Measurements from ENCODE around the gene DTD2. TPM values are rescaled to one million over a fixed set of nuclear protein-coding genes. Genes with fewer than 3 reads are reported as not detected.

The DTD2 gene
- total RNA-seq = 34.7 and 40.8 TPM in 2 replicates
- 25.1 and 25.4 TPM in 2 replicates for polyA plus RNA-seq
- polyA plus RNA-seq (2012) = 12.6 and 14.5 TPM in 2 replicates
- polyA minus RNA-seq (ENCODE audit: low replicate concordance) = 3.1 and 4.1 TPM in 2 replicates

- Histone ChIP-seq H3K9me3 (ENCODE audit: control insufficient read depth, insufficient read depth, low read depth, low read length) (no peaks in the 10 kb centered on the region), H3K4me3 (replicated peaks in 1 of 4; ENCODE audit: control extremely low read depth in 1 of 4, insufficient read depth in 1 of 4, low read depth in 3 of 4, low read length in 4 of 4) (peak within 1 kb of the TSS; percentile 77 to 92 (median 81)), H3K4me2 (ENCODE audit: extremely low read depth, insufficient read depth, low read length) (peak within 1 kb of the TSS; percentile 84), H3K4me1 (ENCODE audit: control insufficient read depth, extremely low read depth, insufficient read depth, low read length) (peaks cover 2% of the 10 kb centered on the region), H4K20me1 (ENCODE audit: control insufficient read depth, extremely low read depth, insufficient read depth, low read length) (no peaks in the 10 kb centered on the region), H3K36me3 (ENCODE audit: control insufficient read depth, insufficient read depth, low read length) (no peaks in the 10 kb centered on the region), H3K79me2 (ENCODE audit: control insufficient read depth, insufficient read depth, low read length) (peaks cover 3% of the 10 kb centered on the region), H2AFZ (ENCODE audit: low read length) (peak within 1 kb of the TSS; percentile 94), H3K27ac (ENCODE audit: insufficient read depth, low read length) (peak within 1 kb of the TSS; percentile 85), H3K9ac (ENCODE audit: insufficient read depth, low read length) (peak within 1 kb of the TSS; percentile 84), H3K27me3 (ENCODE audit: control insufficient read depth, insufficient read depth, low read length) (no peaks in the 10 kb centered on the region)
- DNase-seq (ENCODE audit: low read depth in 2 of 2) = peak; percentile 91 to 95
- TF ChIP-seq CTCF (conservative IDR thresholded peaks at IDR 0.05 in 1 of 2, IDR thresholded peaks at IDR 0.05 in 1 of 2; ENCODE audit: low read depth in 1 of 2, low read length in 2 of 2) (no peak), EZH2 (IDR thresholded peaks at IDR 0.05; ENCODE audit: low read length, missing control alignments) (no peak)
Observed at GRCh38 chr14:31456841-31457664, at the start of gene DTD2. Gene DTD2 (minus strand): TSS chr14:31457506. CDS start chr14:31457393, 113 bp downstream.

GRCh38 chr14:31505411-31505810 lies 48.1 kb upstream of the DTD2 start:
- H2AFZ ChIP-seq (ENCODE audit: low read length) = no peak overlapping the region
- H3K79me2 ChIP-seq (ENCODE audit: control insufficient read depth, insufficient read depth, low read length) = no peaks in the 10 kb centered on the region
- no peaks in the 10 kb centered on the region for H3K4me1 ChIP-seq (ENCODE audit: control insufficient read depth, extremely low read depth, insufficient read depth, low read length)
- H3K4me2 ChIP-seq (ENCODE audit: extremely low read depth, insufficient read depth, low read length) = peak overlapping the region; percentile 20
- no peaks in the 10 kb centered on the region for H3K27me3 ChIP-seq (ENCODE audit: control insufficient read depth, insufficient read depth, low read length)
- H3K36me3 ChIP-seq (ENCODE audit: control insufficient read depth, insufficient read depth, low read length) = no peaks in the 10 kb centered on the region
- no peaks in the 10 kb centered on the region for H3K9me3 ChIP-seq (ENCODE audit: control insufficient read depth, insufficient read depth, low read depth, low read length)
- H3K9ac ChIP-seq (ENCODE audit: insufficient read depth, low read length) = no peak overlapping the region
- TF ChIP-seq CTCF (conservative IDR thresholded peaks at IDR 0.05 in 1 of 2, IDR thresholded peaks at IDR 0.05 in 1 of 2; ENCODE audit: low read depth in 1 of 2, low read length in 2 of 2) = no peak
- TF ChIP-seq EZH2 (IDR thresholded peaks at IDR 0.05; ENCODE audit: low read length, missing control alignments) = no peak
- DNase-seq (ENCODE audit: low read depth in 2 of 2) = peak; percentile 37 to 78
- H3K27ac ChIP-seq (ENCODE audit: insufficient read depth, low read length) = no peak overlapping the region
- no peaks in the 10 kb centered on the region for H4K20me1 ChIP-seq (ENCODE audit: control insufficient read depth, extremely low read depth, insufficient read depth, low read length)
- H3K4me3 ChIP-seq (replicated peaks in 1 of 4; ENCODE audit: control extremely low read depth in 1 of 4, insufficient read depth in 1 of 4, low read depth in 3 of 4, low read length in 4 of 4) = no peak overlapping the region

- Histone ChIP-seq H3K4me3 (replicated peaks in 1 of 4; ENCODE audit: control extremely low read depth in 1 of 4, insufficient read depth in 1 of 4, low read depth in 3 of 4, low read length in 4 of 4) (no peak overlapping the region), H3K4me2 (ENCODE audit: extremely low read depth, insufficient read depth, low read length) (no peak overlapping the region), H2AFZ (ENCODE audit: low read length) (no peak overlapping the region), H3K79me2 (ENCODE audit: control insufficient read depth, insufficient read depth, low read length) (no peaks in the 10 kb centered on the region), H3K9me3 (ENCODE audit: control insufficient read depth, insufficient read depth, low read depth, low read length) (no peaks in the 10 kb centered on the region), H3K27ac (ENCODE audit: insufficient read depth, low read length) (no peak overlapping the region), H3K27me3 (ENCODE audit: control insufficient read depth, insufficient read depth, low read length) (no peaks in the 10 kb centered on the region), H3K36me3 (ENCODE audit: control insufficient read depth, insufficient read depth, low read length) (no peaks in the 10 kb centered on the region), H4K20me1 (ENCODE audit: control insufficient read depth, extremely low read depth, insufficient read depth, low read length) (no peaks in the 10 kb centered on the region), H3K4me1 (ENCODE audit: control insufficient read depth, extremely low read depth, insufficient read depth, low read length) (no peaks in the 10 kb centered on the region), H3K9ac (ENCODE audit: insufficient read depth, low read length) (no peak overlapping the region)
- DNase-seq (ENCODE audit: low read depth in 2 of 2) = no peak
- TF ChIP-seq EZH2 (IDR thresholded peaks at IDR 0.05; ENCODE audit: low read length, missing control alignments) (no peak), CTCF (conservative IDR thresholded peaks at IDR 0.05 in 1 of 2, IDR thresholded peaks at IDR 0.05 in 1 of 2; ENCODE audit: low read depth in 1 of 2, low read length in 2 of 2) (no peak)
Observed at GRCh38 chr14:31501870-31502269, 44.6 kb upstream of the DTD2 start.

Data from fibroblast of lung (primary cell).